ENCODE measurements around the gene ZNF558.
A peak's percentile ranks its signal among the peaks of the same experiment; 100 is the strongest.

ZNF558 gene

GRCh38 chr19:8832132-8833021 lies at the start of gene ZNF558, which contains the start of gene MBD3L1:
Gene ZNF558, minus strand, starts transcription at chr19:8832304. Its CDS starts 9,645 bp downstream, at chr19:8822659.
Gene MBD3L1, plus strand, starts transcription at chr19:8832377. Its CDS starts 10,302 bp downstream, at chr19:8842679.
- DNase-seq: peak; percentile 99 to 100 (median 99)

- no peak for DNase-seq
Observed at GRCh38 chr19:8881512-8881911, 49.4 kb upstream of the ZNF558 start.

DNA sequence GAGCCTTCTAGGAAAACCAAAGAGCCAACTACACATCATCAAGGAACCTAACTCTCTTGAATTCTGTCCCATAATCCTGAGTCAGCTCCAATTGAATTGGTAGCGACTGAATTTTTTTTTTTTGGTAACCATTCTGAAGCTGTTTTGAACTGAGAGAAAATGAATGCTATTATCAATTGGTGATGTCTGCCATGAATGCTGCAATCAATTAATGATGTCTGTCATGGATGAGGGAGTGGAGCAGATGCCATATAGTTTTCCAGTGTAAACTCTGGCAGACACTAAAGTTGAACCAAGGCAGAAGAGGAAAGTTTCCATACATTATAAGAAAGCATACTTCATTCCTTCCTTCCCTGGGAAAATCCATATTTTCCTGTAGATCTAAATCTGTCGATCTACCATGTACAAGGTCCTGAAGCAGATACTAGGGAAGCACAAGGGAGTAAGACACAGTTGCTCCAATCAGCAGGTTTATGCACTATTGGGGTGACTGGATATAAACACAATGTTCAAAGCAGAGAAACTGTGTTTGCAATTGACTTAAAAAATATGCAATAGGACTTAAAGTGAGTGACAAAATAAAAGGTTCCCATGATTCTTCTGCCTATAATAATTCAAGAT lies 48.9 kb upstream of the ZNF558 start:
- no peak for DNase-seq

DNA sequence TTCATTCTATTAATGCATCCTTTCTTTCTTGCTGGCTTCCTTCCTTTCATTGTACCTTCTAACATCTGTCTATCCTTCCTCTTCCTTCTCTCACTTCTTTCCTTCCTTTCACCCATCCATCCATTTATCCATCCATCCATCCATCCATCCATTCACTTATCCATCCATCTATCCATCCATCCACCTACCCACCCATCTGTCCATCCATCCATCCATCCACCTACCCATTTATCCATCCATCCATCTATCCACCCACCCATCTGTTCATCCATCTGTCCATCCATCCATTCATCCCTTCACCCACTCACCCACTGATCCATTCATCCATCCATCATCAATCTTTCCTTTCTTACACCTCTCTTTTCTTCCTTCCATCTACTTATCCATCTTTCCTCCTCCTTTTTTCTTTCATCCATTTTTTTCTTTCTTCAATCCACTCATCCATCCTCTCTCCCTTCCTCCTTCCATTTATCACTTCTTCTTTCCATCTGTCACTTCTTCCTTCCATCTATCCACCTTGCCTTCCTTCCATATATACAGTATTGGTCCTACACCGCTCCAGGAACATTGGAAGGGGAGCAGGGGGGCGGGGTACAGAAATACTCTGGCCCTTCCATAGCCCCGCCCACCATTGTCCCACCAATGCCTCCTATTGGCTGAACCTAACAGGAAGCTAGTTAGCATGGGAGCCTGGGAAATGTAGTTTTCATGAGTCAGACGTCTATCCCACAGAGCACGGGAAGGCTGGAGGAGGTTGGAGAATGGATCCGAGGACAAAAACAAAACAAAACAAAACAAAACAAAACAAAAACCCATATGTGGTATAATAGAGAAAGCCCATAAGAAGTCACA lies 46.0 kb upstream of the ZNF558 start:
- DNase-seq: no peak

- no peak for DNase-seq
Observed at GRCh38 chr19:8866344-8866743, 34.2 kb upstream of the ZNF558 start.

- DNase-seq: no peak
Observed at GRCh38 chr19:8858260-8858659, 26.2 kb upstream of the ZNF558 start.

DNA sequence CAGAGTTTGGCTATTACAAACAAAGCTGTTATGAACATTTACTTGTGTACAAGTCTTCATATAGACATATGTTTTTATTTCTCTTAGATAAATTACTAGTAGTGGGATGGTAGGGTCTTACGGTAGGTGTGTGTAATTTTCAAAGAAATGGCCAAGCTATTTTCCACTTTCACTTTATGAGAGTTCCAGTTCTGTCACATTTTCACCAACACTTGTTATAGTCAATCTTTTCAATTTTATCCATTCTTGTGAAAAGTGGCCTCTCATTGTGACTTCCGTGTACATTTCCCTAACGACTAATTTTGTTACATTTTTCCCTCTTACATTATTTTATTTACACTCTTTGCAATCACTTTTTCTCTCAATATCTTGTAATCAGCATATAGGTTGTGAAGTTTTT lies 18.4 kb upstream of the ZNF558 start:
- DNase-seq: no peak

DNA sequence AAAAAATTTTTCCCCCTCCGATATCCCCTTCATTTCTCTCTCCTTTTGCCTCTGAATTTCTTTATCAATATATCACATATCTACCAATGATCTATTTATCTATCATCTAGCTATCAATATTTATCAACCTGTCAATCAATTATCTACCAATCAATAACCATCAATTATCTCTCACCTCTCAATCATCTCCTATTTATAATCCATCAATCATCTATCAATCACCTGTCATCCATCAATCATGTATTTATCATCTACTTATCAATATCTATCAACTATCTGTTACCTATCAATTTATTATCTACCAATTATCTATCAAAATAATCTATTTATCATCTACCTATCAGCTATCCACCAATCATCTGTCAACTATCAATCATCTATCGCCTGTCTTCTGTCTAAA lies 17.1 kb upstream of the ZNF558 start:
- no peak for DNase-seq

DNA sequence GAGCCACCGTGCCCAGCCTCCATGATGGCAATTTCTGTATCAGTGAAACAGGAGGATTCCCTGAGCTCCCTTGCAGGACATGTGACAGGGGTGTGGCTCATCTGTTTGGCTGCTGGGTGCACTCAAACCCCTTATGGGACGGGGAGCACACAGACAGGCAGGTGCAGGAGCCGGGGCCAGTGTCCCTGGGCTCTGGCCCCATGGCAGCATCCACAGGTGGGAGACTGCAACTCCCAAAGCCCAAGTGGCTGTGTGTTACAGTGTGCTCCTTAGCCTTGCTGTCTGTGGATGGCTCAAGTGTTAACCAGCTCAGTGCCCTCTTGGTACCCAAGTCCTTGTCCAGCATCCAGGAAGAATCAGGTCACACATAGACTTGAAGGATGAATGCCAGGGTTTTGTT lies 14.7 kb upstream of the ZNF558 start:
- DNase-seq: no peak

DNA sequence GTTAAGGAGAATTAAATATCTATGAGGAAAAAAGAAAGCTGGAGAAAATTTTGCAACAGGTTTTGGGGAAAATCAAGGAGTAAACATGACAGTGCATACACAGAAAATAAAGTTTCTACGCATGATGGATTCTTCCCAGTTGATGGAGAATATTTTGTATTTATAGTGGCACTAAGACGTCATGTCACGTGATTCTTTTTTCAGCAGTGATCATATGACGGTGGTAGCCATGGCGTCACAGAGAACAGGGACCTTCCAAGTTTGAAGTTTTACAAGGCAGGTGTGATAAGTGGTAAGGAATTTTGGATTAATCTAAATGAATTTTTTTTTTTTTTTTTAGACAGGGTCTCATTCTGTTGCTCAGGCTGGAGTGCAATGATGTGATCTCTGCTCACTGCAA lies 8.6 kb upstream of the ZNF558 start:
- DNase-seq: no peak

GRCh38 chr19:8835877-8836276 lies 3.8 kb upstream of the ZNF558 start:
- no peak for DNase-seq

DNA sequence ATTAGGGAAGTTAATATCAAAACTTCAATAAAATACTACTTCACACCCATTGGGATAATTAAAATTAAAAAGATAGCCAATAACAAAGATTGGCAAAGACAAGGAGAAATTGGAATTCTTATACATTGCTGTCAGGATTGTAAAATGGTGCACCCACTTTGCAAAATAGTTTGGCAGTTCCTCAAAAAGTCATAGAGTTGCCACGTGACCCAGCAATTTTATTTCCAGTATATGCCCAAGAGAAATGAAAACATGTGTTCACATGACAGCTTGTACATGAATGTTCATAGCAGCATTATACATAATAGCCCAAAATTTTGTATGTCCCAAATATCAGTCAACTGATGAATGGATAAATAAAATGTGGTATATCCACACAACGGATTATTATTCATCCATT lies 3.3 kb upstream of the ZNF558 start:
- no peak for DNase-seq

GRCh38 chr19:8831832-8832131 lies 322 bp downstream of the ZNF558 start:
- DNase-seq: no peak

DNA sequence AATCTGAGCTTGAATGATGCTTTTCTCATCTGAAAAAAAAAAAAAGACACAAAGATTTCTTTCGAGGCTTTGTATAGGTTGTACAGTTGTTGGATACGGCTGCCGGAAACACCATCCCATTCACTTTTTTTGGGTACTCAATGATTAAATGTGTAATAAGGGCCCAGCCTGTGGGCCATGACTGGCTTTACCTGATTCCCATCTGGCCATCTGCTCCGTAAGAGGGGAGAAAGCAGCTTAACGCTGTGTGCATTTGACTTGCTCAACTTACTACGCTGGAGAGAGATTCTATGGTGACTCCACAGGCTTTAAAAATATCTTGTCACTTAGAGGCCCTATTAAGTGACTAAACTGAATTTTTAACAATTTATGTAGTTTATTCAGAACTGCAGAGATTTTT lies 731 bp downstream of the ZNF558 start:
- no peak for DNase-seq

DNA sequence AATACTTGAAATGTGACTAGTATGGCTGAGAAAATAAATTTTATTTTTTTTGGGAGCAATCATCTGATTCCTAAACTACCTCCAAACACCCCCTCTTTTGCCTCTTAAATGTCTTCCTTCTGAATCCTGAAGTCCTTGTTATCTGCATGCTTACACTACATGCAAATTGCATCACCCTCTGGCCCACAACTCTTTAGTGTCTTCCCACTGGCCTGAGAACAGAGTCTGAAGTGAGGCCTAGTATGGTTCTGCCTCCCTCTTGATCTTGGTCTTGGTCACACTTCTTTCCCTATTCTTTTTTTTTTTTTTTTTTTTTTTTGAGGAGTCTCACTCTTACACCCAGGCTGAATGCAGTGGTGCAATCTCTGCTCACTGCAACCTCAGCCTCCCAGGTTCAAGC lies 4.8 kb downstream of the ZNF558 start:
- no peak for DNase-seq

GRCh38 chr19:8826371-8826770 lies 5.7 kb downstream of the ZNF558 start:
- DNase-seq: no peak

DNA sequence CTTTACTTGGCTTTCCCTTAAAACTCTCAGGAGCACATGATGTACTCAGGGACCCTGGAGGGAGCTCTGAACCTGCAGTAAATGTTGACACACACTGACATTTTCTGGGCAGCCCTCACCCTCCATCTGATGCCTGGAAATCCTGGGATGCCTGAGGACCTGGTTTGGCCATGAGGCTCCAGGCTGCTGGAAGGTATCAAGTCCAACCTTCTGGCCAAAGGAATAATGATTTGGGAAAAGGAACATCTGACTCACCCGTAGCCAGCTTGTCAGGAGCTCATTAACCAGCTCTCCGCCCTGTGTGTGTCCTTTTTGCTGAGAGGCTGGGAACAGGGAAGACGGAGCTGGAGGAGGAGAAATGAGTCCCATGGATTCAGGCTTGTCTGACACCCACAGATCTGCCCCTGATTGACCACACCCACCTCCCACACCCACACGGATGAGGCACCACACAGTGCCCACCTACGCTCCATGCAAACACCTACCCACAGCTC lies 10.3 kb downstream of the ZNF558 start:
- DNase-seq: no peak

- DNase-seq: no peak
Observed at GRCh38 chr19:8820234-8820633, 11.9 kb downstream of the ZNF558 start.

- DNase-seq: no peak
Observed at GRCh38 chr19:8815780-8816179, 16.3 kb downstream of the ZNF558 start.

GRCh38 chr19:8814176-8814575 lies 17.9 kb downstream of the ZNF558 start:
- DNase-seq: no peak

DNA sequence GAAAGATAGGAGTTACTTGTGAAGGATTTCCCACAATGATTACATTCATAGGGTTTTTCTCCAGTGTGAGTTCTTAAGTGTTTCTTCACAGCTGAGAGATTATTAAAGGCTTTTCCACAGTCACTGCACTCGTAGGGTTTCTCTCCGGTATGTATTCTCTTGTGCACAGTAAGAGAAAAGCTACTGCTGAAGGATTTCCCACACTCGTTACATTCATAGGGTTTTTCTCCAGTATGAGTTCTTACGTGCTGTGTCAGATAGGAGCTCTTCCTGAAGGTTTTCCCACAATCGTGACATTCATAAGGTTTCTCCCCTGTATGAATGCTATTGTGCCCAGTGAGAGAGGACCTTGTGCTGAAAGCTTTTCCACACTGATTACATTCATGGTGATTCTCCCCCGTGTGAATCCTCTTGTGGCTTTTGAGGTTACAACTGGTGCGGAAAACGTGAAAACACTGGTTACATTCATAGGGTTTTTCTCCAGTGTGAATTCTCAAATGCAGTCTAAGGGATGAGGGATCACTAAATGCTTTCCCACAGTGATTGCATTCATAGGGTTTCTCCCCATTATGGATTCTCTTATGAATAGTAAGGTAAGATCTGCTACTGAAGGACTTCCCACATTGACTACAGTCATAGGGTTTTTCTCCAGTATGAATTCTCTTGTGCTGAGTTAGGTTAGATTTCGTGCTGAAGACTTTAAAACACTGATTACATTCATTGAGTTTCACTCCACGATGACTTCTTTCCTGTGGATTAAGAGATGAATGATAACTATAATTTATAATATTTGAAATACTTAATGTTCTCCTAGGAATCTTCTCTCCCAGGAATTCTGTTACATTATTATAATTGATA lies 20.6 kb downstream of the ZNF558 start:
- no peak for DNase-seq

DNA sequence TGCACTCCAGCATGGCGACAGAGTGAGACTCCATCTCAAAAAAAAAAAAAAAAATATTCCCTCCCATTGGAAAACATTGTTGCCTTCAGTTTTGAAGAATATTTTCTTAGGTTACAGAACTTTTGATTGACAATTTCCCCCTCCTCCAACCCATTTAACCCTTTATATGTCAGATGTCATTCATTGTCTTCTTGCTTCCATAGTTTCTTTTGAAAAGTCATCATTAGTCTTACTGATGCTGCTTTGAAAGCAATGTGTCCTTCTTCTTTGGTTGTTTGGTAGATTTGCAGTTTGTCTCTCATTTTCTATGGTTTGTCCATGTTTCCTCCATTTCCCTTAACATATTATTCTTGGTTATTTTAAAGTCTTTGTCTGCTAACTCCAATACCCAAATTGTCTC lies 25.4 kb downstream of the ZNF558 start:
- DNase-seq: no peak

Data from activated CD4-positive, CD25-positive, alpha-beta regulatory T cell (primary cell).